Upper lobe of right lung (tissue), 1 donor: Measurements from ENCODE around the gene NFE2L3. TPM values are rescaled to one million over a fixed set of nuclear protein-coding genes. Genes with fewer than 3 reads are reported as not detected.

ENCODE experiments used
- ATAC-seq: fragments of 200-7000 bp; cut with Tn5 transposase; one replicate; pipeline ENCODE4 v1.9.1; 2020; ENCODE audit warnings: mild to moderate bottlenecking, moderate library complexity
- DNase-seq: peaks from one replicate; pipeline ENCODE4 v3.0.0-alpha.2; 2020
- H3K27ac ChIP-seq: fragments of 200-600 bp; one replicate; pipeline ENCODE4 v1.8.0; 2022
- H3K27me3 ChIP-seq: fragments of 200-600 bp; one replicate; pipeline ENCODE4 v1.8.0; 2022; ENCODE audit warnings: mild to moderate bottlenecking
- H3K36me3 ChIP-seq: fragments of 200-600 bp; one replicate; pipeline ENCODE4 v1.8.0; 2022
- H3K4me1 ChIP-seq: fragments of 200-600 bp; one replicate; pipeline ENCODE4 v1.8.0; 2022
- H3K4me3 ChIP-seq: fragments of 200-600 bp; one replicate; pipeline ENCODE4 v1.8.0; 2022; ENCODE audit warnings: mild to moderate bottlenecking
- H3K9me3 ChIP-seq: fragments of 200-600 bp; one replicate; pipeline ENCODE4 v1.8.0; 2022
- intact Hi-C: fragments of 100-400 bp; cut with DNase I; formaldehyde crosslinking; loops from one replicate; pipeline ENCODE4 v1.11.0; 2022
- total RNA-seq: library from RNA; stranded (reverse); fragmentation: NEBNext Ultra II Directional; extraction: Animal tissue kit (Norgen Biotek cat#: 25700); gene quantifications from one replicate; pipeline ENCODE4 v1.2.1, GENCODE V29; 2021
- TF ChIP-seq, protein P1 (sequence below): fragments of 200-600 bp; IDR thresholded peaks from one replicate; pipeline ENCODE4 v1.8.0; 2022; ENCODE audit warnings: antibody characterized with exemption
- donor health status: DM: no; HTN: yes; CAD: no; lungs with severe emphysema.

Gene NFE2L3
- total RNA-seq, 1 donor from 2014 or later = 4.1 TPM

DNA sequence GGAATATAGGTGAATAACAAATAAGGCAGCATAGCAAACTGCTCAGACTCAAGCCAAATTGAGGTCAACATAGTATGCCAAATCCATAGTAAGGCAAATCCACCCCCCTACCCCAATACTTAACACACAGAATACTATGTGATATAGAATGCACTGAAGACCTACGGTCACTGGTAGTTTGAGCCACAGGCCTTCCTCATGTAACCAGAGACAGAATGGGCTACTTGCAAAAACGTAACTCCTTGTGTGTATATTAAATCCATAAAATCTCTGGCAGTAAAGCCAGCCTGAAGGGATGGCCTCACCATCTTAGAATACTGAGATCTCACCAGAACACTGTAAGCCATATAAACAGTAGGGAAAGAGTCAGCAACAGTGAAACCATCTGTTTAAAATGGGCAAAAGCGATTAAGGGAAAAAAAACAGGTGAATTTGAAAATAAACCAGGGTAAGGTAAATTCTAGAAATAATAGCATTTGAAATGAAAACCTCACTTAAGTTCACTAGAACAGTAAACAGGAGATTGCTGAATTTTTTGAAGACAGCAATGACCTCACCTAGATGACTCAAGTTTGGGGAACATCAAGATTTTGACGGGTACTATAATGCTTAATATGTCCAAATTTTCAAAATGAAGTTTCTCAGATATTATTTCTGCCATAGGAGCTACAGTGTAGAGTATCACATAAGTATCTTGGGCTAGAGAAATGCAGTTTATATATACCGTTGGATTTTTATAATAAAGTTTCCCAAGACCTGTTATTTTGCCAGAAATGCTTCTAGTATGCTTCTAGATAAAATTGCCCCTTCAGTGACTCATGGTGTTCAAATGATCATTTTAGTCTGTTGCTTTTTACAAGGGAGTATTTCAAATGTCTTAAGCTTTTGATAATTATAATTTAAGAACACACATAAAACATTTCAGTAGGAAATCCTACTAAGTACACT is 34.6 kb downstream of the NFE2L3 start:
- TF ChIP-seq, protein P1, sequence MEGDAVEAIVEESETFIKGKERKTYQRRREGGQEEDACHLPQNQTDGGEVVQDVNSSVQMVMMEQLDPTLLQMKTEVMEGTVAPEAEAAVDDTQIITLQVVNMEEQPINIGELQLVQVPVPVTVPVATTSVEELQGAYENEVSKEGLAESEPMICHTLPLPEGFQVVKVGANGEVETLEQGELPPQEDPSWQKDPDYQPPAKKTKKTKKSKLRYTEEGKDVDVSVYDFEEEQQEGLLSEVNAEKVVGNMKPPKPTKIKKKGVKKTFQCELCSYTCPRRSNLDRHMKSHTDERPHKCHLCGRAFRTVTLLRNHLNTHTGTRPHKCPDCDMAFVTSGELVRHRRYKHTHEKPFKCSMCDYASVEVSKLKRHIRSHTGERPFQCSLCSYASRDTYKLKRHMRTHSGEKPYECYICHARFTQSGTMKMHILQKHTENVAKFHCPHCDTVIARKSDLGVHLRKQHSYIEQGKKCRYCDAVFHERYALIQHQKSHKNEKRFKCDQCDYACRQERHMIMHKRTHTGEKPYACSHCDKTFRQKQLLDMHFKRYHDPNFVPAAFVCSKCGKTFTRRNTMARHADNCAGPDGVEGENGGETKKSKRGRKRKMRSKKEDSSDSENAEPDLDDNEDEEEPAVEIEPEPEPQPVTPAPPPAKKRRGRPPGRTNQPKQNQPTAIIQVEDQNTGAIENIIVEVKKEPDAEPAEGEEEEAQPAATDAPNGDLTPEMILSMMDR = no peak
- Histone ChIP-seq H3K9me3 (no peaks in the 10 kb centered on the region), H3K27ac (no peak overlapping the region), H3K4me3 (no peak overlapping the region), H3K27me3 (no peaks in the 10 kb centered on the region), H3K36me3 (peaks cover 36% of the 10 kb centered on the region), H3K4me1 (peaks cover 12% of the 10 kb centered on the region)
- ATAC-seq = no peak
- intact Hi-C loops = no loop called here
- no peak for DNase-seq

- TF ChIP-seq, protein P1 = no peak
- Histone ChIP-seq H3K4me3 (no peak overlapping the region), H3K4me1 (peaks cover 19% of the 10 kb centered on the region), H3K36me3 (peaks cover 45% of the 10 kb centered on the region), H3K9me3 (no peaks in the 10 kb centered on the region), H3K27me3 (no peaks in the 10 kb centered on the region), H3K27ac (peak overlapping the region; percentile 3)
- no peak for DNase-seq
- intact Hi-C loops = no loop called here
- peak; percentile 19 for ATAC-seq
Measured at GRCh38 chr7:26187380-26188205, 35.6 kb downstream of the NFE2L3 start.

DNA sequence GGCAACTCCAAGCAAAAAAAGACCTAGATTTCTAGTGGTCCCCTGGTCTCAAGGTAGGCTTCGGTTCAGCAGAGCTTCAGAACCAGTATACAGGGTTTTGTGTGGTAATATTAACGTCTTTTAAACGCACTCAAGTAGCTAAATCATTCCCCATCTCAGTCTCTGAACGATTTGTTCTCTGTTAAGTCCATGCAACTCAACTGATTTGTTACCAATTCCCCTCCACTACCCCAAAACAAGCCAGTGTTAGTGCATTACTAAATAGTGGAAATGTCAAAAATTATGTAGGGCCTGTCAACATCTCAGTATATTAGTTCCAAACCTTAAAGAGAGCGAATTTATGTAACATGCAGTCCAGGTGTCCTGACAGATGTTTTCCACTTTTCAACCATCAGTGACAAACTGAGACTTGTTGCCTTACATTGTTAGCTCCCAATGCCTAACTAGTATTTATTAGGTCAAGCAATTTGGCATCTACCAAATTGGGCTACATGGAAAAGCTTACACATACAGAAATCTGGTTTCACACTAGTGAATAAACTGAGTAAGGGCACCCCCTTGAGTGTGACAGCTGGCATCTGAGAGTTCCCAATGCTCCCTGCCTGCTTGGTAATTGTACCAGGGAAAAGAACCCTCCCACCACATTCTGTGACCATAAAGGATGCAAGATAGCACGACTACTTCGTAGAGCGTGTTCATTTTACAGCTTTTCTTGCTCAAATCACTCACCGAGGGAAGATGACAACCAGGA is 36.4 kb downstream of the NFE2L3 start:
- DNase-seq (no peak), ATAC-seq (no peak)
- no peaks in the 10 kb centered on the region for H3K9me3 ChIP-seq
- peaks cover 23% of the 10 kb centered on the region for H3K4me1 ChIP-seq
- intact Hi-C loops = no loop called here
- peaks cover 53% of the 10 kb centered on the region for H3K36me3 ChIP-seq
- no peak overlapping the region for H3K27ac ChIP-seq
- H3K27me3 ChIP-seq = no peaks in the 10 kb centered on the region
- TF ChIP-seq, protein P1 = no peak
- H3K4me3 ChIP-seq = no peak overlapping the region

- ATAC-seq = no peak
- no peaks in the 10 kb centered on the region for H3K27me3 ChIP-seq
- no peak overlapping the region for H3K4me3 ChIP-seq
- TF ChIP-seq, protein P1 = no peak
- no peak for DNase-seq
- peaks cover 27% of the 10 kb centered on the region for H3K4me1 ChIP-seq
- intact Hi-C loops = no loop called here
- H3K36me3 ChIP-seq = peaks cover 60% of the 10 kb centered on the region
- no peak overlapping the region for H3K27ac ChIP-seq
- no peaks in the 10 kb centered on the region for H3K9me3 ChIP-seq
Measured at GRCh38 chr7:26188957-26189541, 37.1 kb downstream of the NFE2L3 start.

DNA sequence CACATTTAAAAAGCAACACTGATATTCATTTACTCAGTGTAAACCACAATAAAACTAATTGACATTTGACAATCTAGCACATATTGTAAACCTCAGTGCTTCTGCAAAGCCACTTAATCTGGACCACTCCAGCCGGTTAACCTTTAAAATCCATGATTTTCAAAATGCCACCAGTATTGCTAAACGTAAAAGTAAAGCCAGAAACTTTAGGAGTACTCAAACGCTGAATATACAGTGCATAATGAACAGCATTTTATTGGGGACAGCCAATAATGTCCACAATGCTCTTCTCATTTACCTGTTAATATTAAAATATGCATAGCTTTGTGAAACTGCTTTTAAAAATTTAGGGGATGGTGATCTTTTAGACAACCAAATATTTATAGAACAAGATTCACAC is 37.7 kb downstream of the NFE2L3 start:
- no peak for DNase-seq
- no peak overlapping the region for H3K4me3 ChIP-seq
- TF ChIP-seq, protein P1 = no peak
- intact Hi-C loops = no loop called here
- ATAC-seq = no peak
- H3K27me3 ChIP-seq = no peaks in the 10 kb centered on the region
- no peak overlapping the region for H3K27ac ChIP-seq
- peaks cover 66% of the 10 kb centered on the region for H3K36me3 ChIP-seq
- no peaks in the 10 kb centered on the region for H3K9me3 ChIP-seq
- peaks cover 33% of the 10 kb centered on the region for H3K4me1 ChIP-seq
